ENCODE results near the gene CDH23. TPM values are rescaled to one million over a fixed set of nuclear protein-coding genes. Genes with fewer than 3 reads are reported as not detected.

The CDH23 gene
- total RNA-seq, 2 experiments from 2014 or later: 1.6 TPM

GRCh38 chr10:71414359-71414758 is 17.6 kb downstream of the CDH23 start:
- CTCF ChIA-PET: interaction anchor here (0.6 to 1.5 kb wide), 3 partner anchors 13 to 31 kb away, joined by 4 to 5 read pairs (median 4); no protein-coding TSS in a partner anchor
- H3K36me3 Mint-ChIP-seq (ENCODE audit: low read depth): peaks cover 3% of the 10 kb centered on the region
- no peak overlapping the region for H3K27ac Mint-ChIP-seq
- H3K27me3 Mint-ChIP-seq (ENCODE audit: low read depth): no peaks in the 10 kb centered on the region
- H3K4me1 Mint-ChIP-seq (ENCODE audit: low read depth): no peaks in the 10 kb centered on the region
- H3K4me3 Mint-ChIP-seq: no peak overlapping the region
- intact Hi-C loops (cut with micrococcal nuclease): no loop called here
- peaks cover 12% of the 10 kb centered on the region for H3K9me3 Mint-ChIP-seq
- DNase-seq: no peak

GRCh38 chr10:71419002-71419540 is 22.4 kb downstream of the CDH23 start:
- H3K4me1 Mint-ChIP-seq (ENCODE audit: low read depth): no peaks in the 10 kb centered on the region
- no peaks in the 10 kb centered on the region for H3K36me3 Mint-ChIP-seq (ENCODE audit: low read depth)
- no peak for DNase-seq
- CTCF ChIA-PET: no interaction called here
- no peak overlapping the region for H3K4me3 Mint-ChIP-seq
- intact Hi-C loops (cut with micrococcal nuclease): no loop called here
- H3K9me3 Mint-ChIP-seq: no peaks in the 10 kb centered on the region
- peaks cover 2% of the 10 kb centered on the region for H3K27me3 Mint-ChIP-seq (ENCODE audit: low read depth)
- H3K27ac Mint-ChIP-seq: no peak overlapping the region

- intact Hi-C loops (cut with micrococcal nuclease): no loop called here
- H3K4me1 Mint-ChIP-seq (ENCODE audit: low read depth): no peaks in the 10 kb centered on the region
These were observed 23.0 kb downstream of the CDH23 start for GRCh38 chr10:71419750-71420149.

GRCh38 chr10:71421075-71421434 is 24.3 kb downstream of the CDH23 start:
- Mint-ChIP-seq H3K4me1 (ENCODE audit: low read depth) (no peaks in the 10 kb centered on the region), H3K36me3 (ENCODE audit: low read depth) (no peaks in the 10 kb centered on the region), H3K27ac (no peak overlapping the region), H3K9me3 (no peaks in the 10 kb centered on the region), H3K27me3 (ENCODE audit: low read depth) (peaks cover 2% of the 10 kb centered on the region), H3K4me3 (no peak overlapping the region)
- CTCF ChIA-PET: no interaction called here
- intact Hi-C loops (cut with micrococcal nuclease): no loop called here
- no peak for DNase-seq

More at GRCh38 chr10:71419750-71420149, 23.0 kb downstream of the CDH23 start:
- CTCF ChIA-PET: no interaction called here
- no peak for DNase-seq
- Mint-ChIP-seq H3K9me3 (no peaks in the 10 kb centered on the region), H3K36me3 (ENCODE audit: low read depth) (no peaks in the 10 kb centered on the region), H3K27ac (no peak overlapping the region), H3K27me3 (ENCODE audit: low read depth) (peaks cover 2% of the 10 kb centered on the region), H3K4me3 (no peak overlapping the region)

GRCh38 chr10:71423250-71423649 is 26.5 kb downstream of the CDH23 start:
- H3K36me3 Mint-ChIP-seq (ENCODE audit: low read depth): no peaks in the 10 kb centered on the region
- no peak for DNase-seq
- no peaks in the 10 kb centered on the region for H3K9me3 Mint-ChIP-seq
- no peak overlapping the region for H3K4me3 Mint-ChIP-seq
- H3K27ac Mint-ChIP-seq: no peak overlapping the region
- CTCF ChIA-PET: no interaction called here
- intact Hi-C loops (cut with micrococcal nuclease): no loop called here
- H3K4me1 Mint-ChIP-seq (ENCODE audit: low read depth): no peaks in the 10 kb centered on the region
- peaks cover 4% of the 10 kb centered on the region for H3K27me3 Mint-ChIP-seq (ENCODE audit: low read depth)

GRCh38 chr10:71423901-71424300 is 27.2 kb downstream of the CDH23 start:
- CTCF ChIA-PET: no interaction called here
- no peak overlapping the region for H3K4me3 Mint-ChIP-seq
- no peaks in the 10 kb centered on the region for H3K4me1 Mint-ChIP-seq (ENCODE audit: low read depth)
- H3K27ac Mint-ChIP-seq: no peak overlapping the region
- intact Hi-C loops (cut with micrococcal nuclease): no loop called here
- DNase-seq: no peak
- no peaks in the 10 kb centered on the region for H3K9me3 Mint-ChIP-seq
- peaks cover 4% of the 10 kb centered on the region for H3K27me3 Mint-ChIP-seq (ENCODE audit: low read depth)
- no peaks in the 10 kb centered on the region for H3K36me3 Mint-ChIP-seq (ENCODE audit: low read depth)

GRCh38 chr10:71424496-71425194 is 27.9 kb downstream of the CDH23 start:
- peaks cover 4% of the 10 kb centered on the region for H3K27me3 Mint-ChIP-seq (ENCODE audit: low read depth)
- no peak for DNase-seq
- intact Hi-C loops (cut with micrococcal nuclease): no loop called here
- H3K4me1 Mint-ChIP-seq (ENCODE audit: low read depth): no peaks in the 10 kb centered on the region
- CTCF ChIA-PET: no interaction called here
- no peaks in the 10 kb centered on the region for H3K9me3 Mint-ChIP-seq
- no peak overlapping the region for H3K27ac Mint-ChIP-seq
- no peaks in the 10 kb centered on the region for H3K36me3 Mint-ChIP-seq (ENCODE audit: low read depth)
- H3K4me3 Mint-ChIP-seq: no peak overlapping the region

- H3K9me3 Mint-ChIP-seq: no peaks in the 10 kb centered on the region
- no peak overlapping the region for H3K27ac Mint-ChIP-seq
- CTCF ChIA-PET: interaction anchor here (1.3 to 1.7 kb wide), 2 partner anchors 111 to 144 kb away, joined by 4 to 5 read pairs; no protein-coding TSS in a partner anchor
- intact Hi-C loops (cut with micrococcal nuclease): no loop called here
- H3K4me3 Mint-ChIP-seq: no peak overlapping the region
- no peak for DNase-seq
- H3K36me3 Mint-ChIP-seq (ENCODE audit: low read depth): no peaks in the 10 kb centered on the region
- peaks cover 6% of the 10 kb centered on the region for H3K27me3 Mint-ChIP-seq (ENCODE audit: low read depth)
- H3K4me1 Mint-ChIP-seq (ENCODE audit: low read depth): no peaks in the 10 kb centered on the region
These were observed 29.4 kb downstream of the CDH23 start for GRCh38 chr10:71426058-71426605.

GRCh38 chr10:71427246-71427645 is 30.5 kb downstream of the CDH23 start:
- H3K27me3 Mint-ChIP-seq (ENCODE audit: low read depth): peaks cover 4% of the 10 kb centered on the region

GRCh38 chr10:71429304-71429703 is 32.6 kb downstream of the CDH23 start:
- H3K4me1 Mint-ChIP-seq (ENCODE audit: low read depth): no peaks in the 10 kb centered on the region
- H3K27ac Mint-ChIP-seq: no peak overlapping the region
- no peaks in the 10 kb centered on the region for H3K36me3 Mint-ChIP-seq (ENCODE audit: low read depth)
- intact Hi-C loops (cut with micrococcal nuclease): no loop called here
- no peaks in the 10 kb centered on the region for H3K9me3 Mint-ChIP-seq
- CTCF ChIA-PET: interaction anchor here (1.6 kb wide), 2 partner anchors 23 to 141 kb away, joined by 4 to 6 read pairs; no protein-coding TSS in a partner anchor
- peaks cover 4% of the 10 kb centered on the region for H3K27me3 Mint-ChIP-seq (ENCODE audit: low read depth)
- no peak for DNase-seq
- H3K4me3 Mint-ChIP-seq: no peak overlapping the region

More at GRCh38 chr10:71427246-71427645, 30.5 kb downstream of the CDH23 start:
- no peak overlapping the region for H3K4me3 Mint-ChIP-seq
- intact Hi-C loops (cut with micrococcal nuclease): no loop called here
- no peak overlapping the region for H3K27ac Mint-ChIP-seq
- no peaks in the 10 kb centered on the region for H3K4me1 Mint-ChIP-seq (ENCODE audit: low read depth)
- no peaks in the 10 kb centered on the region for H3K9me3 Mint-ChIP-seq
- DNase-seq: no peak
- CTCF ChIA-PET: interaction anchor here (0.7 to 1.7 kb wide), 3 partner anchors 13 to 143 kb away, joined by 4 to 5 read pairs (median 4); no protein-coding TSS in a partner anchor
- no peaks in the 10 kb centered on the region for H3K36me3 Mint-ChIP-seq (ENCODE audit: low read depth)

- Mint-ChIP-seq H3K27ac (no peak overlapping the region), H3K36me3 (ENCODE audit: low read depth) (no peaks in the 10 kb centered on the region), H3K4me1 (ENCODE audit: low read depth) (no peaks in the 10 kb centered on the region), H3K4me3 (no peak overlapping the region), H3K9me3 (no peaks in the 10 kb centered on the region), H3K27me3 (ENCODE audit: low read depth) (peaks cover 4% of the 10 kb centered on the region)
- CTCF ChIA-PET: interaction anchor here (0.6 to 1.6 kb wide), 6 partner anchors 24 to 237 kb away, joined by 3 to 9 read pairs (median 5); no protein-coding TSS in a partner anchor
- intact Hi-C loops (cut with micrococcal nuclease): no loop called here
- no peak for DNase-seq
These were observed 33.2 kb downstream of the CDH23 start for GRCh38 chr10:71429929-71430328.

- Mint-ChIP-seq H3K4me3 (no peak overlapping the region), H3K9me3 (no peaks in the 10 kb centered on the region), H3K4me1 (ENCODE audit: low read depth) (no peaks in the 10 kb centered on the region), H3K27ac (no peak overlapping the region), H3K36me3 (ENCODE audit: low read depth) (no peaks in the 10 kb centered on the region), H3K27me3 (ENCODE audit: low read depth) (peaks cover 2% of the 10 kb centered on the region)
- no peak for DNase-seq
- CTCF ChIA-PET: no interaction called here
- intact Hi-C loops (cut with micrococcal nuclease): no loop called here
These were observed 34.8 kb downstream of the CDH23 start for GRCh38 chr10:71431239-71432100.
